Glomerular visceral epithelial cell (primary cell): ENCODE measurements around the gene MICAL2.

Experiments used
- DNase-seq: peaks from one replicate; pipeline ENCODE4 v3.0.0-alpha.2; 2016; ENCODE audit errors: extremely low spot score

MICAL2 gene

DNA sequence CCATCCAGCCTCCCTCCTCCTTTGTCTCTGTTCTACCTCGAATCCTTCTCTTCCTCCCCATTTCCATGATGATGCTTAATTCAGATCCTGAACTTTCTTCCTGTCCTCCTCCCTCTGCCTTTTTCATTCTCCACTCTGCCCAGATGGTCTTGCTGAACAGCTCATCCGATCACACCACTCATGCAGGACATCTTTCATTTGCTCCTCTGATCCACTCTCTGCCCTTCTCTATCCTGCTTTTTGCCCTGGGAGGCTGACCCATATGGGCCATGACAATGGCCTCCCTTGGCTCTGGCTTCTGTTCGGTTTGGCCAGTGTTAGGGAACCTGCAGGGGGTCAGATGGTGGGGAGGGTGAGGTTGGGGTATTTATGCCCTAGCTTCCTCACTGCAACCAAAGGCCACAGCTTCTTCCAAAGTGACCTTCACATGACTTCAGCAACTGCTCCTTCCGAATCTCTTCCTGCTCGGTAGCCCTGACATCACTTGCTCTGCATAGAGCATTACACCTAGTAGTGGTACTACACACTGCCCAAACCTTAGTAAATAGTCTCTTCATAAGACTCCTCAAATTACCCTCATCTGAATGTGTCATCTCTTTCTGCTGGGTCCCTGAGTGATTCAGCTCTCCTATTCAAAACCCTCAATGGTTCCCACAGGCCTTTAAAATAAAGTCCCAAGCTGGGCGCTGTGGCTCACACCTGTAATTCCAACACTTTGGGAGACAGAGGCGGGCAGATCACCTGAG, 32.7 kb upstream of the MICAL2 start:
- peak; percentile 44 for DNase-seq

GRCh38 chr11:12079726-12080556, 30.4 kb upstream of the MICAL2 start:
- peak; percentile 94 for DNase-seq

DNA sequence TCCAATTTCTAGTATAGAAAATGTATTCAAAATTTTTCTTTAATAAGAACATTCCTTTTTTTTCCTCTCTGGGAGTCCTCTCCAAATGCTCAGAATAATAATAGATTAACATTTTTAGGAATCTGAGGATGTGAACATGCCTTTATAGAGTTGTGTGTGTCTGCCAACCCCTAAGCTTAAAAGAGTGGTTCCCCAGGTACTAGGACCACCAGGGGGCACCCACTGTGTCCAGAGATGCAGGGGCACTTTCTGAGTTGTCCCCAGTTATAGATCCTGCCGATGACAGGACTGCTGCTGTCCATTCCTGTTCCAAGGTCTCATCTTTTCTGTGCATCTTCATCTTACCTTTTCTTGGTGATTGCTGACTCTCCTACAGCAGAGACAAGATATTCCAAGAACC, 27.0 kb upstream of the MICAL2 start:
- DNase-seq, result no peak

DNA sequence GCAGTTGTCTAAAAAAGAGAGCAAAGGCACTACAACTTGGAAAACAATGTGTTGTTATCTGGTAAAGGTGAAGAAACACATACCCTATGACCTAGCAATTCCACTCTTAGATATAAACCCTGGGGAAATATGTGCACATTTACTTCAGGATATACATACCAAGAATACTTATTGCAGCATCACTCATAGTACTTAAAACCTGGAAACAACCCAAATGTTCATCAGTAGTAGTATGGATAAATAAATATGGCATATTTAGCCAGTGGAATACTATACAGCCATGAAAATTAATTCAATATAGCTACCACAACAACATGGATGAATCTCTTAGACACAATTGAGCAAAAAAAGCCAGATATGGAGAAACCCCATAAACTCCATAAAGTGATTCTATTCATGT, 26.1 kb upstream of the MICAL2 start:
- DNase-seq, result no peak

GRCh38 chr11:12085371-12086251, 24.8 kb upstream of the MICAL2 start:
- peak; percentile 50 for DNase-seq

DNA sequence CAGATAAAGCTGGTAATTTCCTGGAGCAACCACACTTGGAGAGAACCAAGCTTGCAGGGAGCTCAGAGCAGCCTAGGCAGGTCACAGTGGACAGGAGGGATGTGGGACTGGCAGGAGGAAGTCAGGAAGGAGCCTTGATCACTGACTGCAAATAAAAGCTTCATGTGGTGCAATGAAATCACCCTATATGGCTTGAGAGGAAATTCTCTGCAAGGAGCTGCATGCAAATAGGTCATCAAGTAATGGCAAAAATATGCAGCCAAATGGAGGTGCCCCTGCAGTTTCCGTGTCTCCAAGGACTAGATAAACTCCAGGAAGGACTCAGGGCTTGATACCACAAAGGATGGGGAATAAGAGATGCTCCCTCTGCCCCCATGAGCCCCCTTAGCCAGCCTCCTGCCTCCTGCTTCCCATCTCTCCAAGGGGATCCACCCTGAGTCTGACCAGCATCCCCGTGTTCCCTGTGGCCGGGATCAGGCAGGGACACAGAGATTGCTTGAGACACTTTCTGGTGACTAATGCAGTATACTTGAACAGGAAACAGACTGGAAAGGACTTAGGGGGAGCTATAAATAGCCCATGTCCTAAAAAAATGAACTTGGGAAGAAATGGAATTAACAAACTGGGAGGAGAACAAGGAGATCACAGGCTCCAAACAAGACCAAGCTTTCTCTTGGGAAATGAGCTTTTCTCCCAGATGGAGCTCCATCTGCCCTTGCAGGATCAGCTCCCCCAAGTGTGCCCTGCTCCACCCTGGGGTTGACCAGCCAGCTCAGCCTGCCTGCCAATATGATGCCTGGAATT, 23.9 kb upstream of the MICAL2 start:
- peak; percentile 92 for DNase-seq

GRCh38 chr11:12087075-12088004, 23.1 kb upstream of the MICAL2 start:
- peak; percentile 76 for DNase-seq

DNA sequence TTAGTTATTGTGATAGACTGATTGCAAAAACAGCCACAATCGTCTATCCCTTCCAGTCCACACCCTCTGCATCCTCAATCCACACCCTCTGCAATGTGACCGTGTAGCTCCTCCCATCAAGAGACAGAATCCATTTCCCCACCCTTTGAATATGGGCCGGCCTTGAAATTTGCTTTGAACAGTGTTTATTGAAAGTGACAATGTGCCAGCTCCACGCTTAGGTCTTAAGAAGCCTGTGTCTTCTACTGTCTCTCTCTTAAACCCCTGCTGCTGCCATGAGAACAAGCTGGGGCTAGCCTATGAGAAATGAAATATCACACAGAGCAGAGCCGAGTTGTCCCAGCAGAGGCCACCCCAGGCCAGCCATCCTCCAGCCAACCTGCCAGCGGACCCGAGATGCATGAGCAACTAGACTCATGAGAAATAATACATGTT, 22.3 kb upstream of the MICAL2 start:
- peak; percentile 69 for DNase-seq

GRCh38 chr11:12088531-12088930, 21.9 kb upstream of the MICAL2 start:
- DNase-seq, result peak; percentile 31

DNA sequence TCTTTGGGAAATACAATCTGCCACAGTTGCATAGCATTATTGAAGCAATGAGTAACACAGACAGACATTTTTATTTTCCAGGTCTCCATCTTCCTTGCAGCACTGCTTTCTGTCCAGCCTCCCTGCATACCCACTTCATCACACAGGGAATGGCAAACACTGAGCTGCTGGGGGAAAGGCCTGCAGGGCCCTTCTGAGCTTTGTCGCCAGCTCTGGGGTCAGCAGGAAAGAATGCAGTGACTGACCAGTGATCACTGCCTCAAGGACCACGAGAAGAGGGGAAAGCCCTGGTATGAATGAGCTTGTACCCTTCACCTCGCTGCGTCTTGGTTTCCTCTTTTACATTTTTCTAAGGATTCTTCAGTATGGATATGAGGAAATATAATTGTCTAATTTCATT, 21.3 kb upstream of the MICAL2 start:
- no peak for DNase-seq

- DNase-seq, result peak; percentile 41
Observed at GRCh38 chr11:12089473-12089872, 20.9 kb upstream of the MICAL2 start.

GRCh38 chr11:12090061-12090591, 20.3 kb upstream of the MICAL2 start:
- DNase-seq, result peak; percentile 60

- DNase-seq, result peak; percentile 55
Observed at GRCh38 chr11:12090761-12091258, 19.6 kb upstream of the MICAL2 start.

- DNase-seq, result no peak
Observed at GRCh38 chr11:12091956-12092558, 18.3 kb upstream of the MICAL2 start.

GRCh38 chr11:12092714-12093113, 17.7 kb upstream of the MICAL2 start:
- no peak for DNase-seq

DNA sequence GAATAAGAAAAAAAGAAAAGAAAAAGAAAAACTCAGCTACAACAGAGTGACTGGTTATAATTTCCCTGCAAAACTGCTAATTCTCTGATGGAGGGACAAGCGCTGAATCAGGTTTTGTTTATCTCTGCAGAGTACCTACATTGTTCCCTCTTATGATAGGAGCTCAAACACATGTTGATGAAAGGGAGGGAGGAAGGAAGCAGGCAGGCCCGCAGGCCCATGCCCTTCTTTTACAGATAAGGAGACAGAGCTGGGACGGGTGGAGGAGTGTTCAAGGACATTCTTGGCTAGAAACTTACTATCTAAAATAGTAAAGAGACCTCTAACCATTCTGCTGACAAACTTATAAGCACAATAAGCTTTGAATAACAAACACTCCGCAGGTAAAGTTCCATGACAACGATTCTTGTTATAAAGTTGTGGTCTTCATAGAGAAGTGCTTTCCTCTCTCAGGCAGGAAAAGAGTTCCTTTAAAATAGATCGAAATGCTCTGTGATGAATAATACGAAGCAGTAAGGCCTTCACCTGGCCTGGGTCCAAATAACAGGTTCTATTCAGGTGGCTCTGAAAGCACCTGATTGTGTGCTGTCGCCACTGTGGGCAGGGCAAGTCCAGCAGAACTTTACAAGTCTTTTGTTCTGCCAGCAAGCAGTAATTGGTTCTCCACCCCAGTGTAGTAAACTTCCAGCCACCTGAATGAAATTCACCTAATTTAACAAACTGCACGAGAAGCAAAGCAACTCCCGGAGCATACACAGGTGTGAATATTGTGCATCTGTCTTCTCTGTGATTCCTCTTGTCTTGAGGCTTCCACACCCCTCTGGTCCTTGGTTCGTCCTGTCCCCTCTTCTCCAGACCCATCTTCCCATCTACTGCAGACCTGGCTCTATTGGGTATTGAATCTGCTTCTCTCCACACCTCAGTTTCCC, 15.3 kb upstream of the MICAL2 start:
- DNase-seq, result no peak

DNA sequence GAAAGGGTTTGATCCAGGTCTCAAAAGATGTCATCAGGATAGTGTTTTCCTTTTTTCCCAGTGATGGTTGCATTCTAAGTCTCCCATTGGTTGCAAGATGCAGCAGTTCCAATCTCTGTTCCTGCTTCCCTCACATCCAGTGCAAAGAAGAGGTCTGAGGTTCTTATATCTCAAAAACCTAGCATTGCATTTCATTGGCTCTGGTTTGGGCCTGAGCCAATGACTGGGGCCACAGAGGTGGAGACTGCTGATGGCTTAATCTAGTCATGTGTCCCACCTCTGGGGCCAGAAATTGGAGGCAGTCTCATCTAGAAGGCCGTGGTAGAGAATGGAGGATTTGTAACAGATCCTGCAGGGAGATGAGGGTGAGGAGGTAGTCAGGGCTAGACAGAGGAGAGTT, 13.2 kb upstream of the MICAL2 start:
- DNase-seq, result no peak

GRCh38 chr11:12098601-12099000, 11.8 kb upstream of the MICAL2 start:
- DNase-seq, result no peak
